NCI-H146 (cell line): ENCODE results near the gene TMEM120B.

ENCODE experiments used
- DNase-seq: peaks from one replicate; lab custom pipeline; 2025; lab: John Stamatoyannopoulos, UW

TMEM120B gene

DNA sequence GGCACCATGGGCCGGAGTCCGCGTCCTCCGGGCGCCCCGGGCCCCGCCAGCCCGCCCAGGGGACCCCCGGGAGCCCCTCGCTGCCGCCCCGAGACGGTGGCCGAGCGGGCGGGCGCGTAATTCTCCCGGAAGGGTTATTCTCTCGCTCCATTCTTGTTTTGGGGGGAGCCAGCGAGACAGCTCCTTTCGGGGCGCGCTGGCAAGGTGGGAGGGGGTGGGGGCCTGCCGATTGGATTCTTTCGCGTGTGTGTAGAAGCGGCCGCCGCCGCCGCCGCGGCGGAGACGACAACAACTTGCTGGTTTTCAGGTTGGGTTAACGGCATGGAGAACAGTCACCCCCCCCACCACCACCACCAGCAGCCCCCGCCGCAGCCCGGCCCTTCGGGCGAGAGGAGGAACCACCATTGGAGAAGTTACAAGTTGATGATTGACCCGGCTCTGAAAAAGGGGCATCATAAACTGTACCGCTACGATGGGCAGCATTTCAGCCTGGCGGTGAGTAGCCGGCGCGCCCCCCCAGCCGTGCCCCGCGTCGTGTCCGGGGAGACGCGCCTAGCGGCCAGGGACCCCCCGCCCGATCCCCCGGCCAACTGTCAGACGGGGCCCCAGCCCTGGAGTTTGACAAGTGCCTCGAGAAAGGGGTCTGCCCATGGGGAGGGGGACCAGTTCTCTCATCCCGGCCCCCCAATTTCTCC lies 92.0 kb downstream of the TMEM120B start:
- DNase-seq: peak; percentile 31

DNA sequence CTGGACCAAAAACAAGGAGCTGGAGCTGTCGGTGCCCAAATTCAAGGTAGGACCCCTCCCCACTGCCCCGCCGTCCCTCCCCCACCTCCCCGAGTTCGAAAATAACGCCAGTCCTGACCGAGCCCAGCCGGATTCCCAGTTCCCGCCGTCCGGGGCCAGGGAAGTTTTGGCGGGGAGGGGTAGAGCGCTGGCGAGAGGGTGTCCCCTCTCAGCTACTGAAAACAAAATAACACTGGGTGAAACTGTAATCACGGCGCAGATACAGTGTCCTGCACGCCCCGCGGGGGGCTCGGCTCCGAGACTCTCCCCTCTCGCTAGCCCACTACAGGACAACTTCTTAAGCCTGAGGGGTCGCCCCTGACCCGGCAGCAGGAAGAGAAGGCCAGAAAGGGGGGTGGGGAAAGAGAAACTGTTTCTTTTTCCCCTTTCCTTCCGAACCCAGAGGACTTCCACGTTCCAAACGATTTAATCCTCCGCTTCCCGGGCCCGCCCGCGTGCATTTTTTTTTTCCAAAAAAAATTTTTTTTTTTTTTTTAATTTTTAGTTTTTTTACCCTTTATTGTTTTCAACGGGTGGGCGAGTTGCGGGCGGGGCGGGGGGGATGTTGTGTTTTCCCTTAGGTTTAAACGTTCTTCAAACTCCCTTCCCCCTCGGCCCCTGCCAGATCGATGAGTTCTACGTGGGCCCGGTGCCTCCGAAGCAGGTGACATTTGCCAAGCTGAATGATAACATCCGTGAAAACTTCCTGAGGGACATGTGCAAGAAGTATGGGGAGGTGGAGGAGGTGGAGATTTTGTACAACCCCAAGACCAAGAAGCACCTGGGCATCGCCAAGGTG lies 92.8 kb downstream of the TMEM120B start:
- no peak for DNase-seq

DNA sequence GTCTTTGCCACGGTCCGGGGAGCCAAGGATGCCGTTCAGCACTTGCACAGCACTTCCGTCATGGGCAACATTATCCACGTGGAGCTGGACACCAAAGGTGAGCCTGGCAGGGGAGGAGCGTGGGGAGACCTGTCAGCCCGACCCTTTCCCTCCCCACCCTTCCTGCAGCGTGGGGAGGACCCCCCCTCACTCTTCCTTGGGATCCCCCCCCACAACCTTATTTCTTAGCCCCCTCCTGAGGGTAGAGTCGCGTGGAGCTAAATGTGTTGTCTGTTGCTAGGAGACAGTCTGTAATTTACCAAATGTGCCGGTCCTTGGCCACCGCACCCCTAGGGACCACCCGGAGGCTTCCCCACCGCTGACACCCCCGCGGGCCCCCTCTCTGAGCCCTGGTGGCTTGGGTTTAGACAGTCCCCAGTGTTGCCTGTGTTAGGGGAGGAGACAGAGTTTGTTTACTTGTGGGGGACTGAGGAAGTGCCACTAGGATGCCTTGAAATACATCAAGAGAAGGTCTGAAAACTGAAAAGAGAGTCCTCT lies 93.5 kb downstream of the TMEM120B start:
- DNase-seq: no peak

DNA sequence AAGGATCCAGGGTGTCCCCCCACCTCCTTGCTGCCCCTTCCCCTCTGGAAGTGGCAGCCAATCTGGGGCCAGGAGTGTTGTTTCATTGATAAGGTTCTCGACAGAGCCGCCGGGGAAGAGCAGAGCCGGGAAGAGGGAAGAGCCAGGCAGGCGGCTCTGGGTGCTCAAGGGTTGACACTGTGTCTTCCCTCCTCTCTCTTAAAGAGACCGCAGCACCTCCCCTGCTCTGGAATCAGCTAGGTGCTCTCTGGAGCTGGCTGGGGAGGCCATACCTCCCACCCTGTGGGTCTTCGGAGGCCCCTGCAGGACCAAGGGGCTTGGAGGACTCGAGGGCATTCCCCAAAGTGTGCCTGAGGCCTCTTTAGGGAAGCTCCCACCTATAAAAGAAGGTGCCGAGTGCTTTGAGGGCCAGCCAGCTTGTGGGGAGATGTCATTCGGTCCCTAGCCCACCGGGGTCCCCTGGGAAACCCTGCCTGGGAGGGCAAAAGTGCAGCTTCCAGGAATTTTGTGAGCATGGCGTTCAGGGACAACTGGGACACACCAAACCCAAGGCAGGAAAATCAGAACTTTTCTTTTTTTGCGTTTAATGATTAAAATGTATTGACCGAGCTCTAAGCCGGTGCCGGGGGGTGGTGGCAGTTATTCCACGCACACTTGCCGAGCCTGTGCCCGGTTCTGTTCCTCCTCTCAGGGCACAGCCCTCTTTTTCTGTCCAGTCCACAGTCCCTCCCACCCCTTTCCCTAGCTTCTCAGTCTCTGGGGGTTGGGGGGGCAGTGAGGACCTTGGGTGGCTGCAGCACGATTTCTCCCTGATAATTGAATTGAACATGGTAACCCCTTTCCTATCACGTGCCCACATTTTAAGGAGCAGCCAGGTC lies 94.2 kb downstream of the TMEM120B start:
- no peak for DNase-seq

DNA sequence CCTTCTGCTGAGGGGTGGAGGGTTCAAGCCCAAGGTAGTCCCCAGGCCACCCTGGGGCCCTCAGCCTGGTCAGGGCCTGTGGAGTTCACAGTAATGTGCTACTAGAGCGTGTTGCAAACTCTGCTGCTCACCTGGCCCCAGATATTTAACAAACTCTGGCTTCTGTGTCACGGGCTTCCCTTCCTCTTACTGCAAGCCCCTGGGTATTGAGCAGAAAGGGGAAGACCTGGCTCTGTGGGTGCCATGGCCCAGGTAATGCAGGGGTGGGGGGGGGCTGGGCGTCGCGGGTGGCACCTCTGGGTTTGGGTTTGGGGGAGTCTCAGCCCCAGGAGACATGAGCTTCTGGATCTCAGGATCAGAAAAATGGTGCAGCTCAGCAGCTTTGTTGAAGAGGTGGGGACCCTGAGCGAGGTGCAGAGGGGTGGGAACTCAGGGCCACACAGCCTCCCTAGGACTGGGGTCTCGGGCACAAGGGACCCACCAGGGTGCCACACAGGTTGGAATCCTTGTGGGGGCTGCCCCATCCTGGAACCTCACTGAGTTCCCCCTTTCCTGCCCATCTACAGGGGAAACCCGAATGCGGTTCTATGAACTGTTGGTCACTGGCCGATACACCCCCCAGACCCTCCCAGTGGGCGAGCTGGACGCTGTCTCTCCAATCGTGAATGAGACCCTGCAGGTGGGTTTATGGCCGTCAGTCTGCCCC lies 95.2 kb downstream of the TMEM120B start:
- no peak for DNase-seq

DNA sequence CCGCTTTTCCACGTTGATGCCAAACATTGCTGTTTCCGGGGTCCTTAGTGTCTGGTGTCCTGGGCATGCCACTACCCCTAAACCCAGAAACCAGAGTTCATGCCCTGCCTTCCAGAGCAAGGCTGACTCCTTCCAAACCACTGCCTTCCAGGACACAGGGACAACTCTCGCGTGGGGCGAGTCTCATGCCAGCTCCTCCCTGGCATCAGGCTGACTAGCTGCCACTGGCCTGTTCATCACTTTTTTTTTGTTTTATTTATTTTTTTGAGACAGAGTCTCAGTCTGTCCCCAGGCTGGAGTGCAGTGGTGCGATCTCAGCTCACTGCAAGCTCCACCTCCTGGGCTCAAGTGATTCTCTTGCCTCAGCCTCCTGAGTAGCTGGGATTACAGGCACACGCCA lies 96.1 kb downstream of the TMEM120B start:
- no peak for DNase-seq

DNA sequence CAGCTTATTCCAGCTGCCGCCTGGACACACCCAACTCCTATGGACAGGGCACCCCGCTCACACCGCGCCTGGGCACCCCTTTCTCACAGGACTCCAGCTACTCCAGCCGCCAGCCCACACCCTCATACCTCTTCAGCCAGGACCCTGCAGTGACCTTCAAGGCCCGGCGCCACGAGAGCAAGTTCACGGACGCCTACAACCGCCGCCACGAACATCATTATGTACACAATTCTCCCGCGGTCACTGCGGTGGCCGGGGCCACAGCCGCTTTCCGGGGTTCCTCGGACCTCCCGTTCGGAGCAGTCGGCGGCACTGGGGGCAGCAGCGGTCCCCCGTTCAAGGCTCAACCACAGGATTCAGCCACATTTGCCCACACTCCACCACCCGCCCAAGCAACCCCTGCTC lies 97.2 kb downstream of the TMEM120B start:
- no peak for DNase-seq

DNA sequence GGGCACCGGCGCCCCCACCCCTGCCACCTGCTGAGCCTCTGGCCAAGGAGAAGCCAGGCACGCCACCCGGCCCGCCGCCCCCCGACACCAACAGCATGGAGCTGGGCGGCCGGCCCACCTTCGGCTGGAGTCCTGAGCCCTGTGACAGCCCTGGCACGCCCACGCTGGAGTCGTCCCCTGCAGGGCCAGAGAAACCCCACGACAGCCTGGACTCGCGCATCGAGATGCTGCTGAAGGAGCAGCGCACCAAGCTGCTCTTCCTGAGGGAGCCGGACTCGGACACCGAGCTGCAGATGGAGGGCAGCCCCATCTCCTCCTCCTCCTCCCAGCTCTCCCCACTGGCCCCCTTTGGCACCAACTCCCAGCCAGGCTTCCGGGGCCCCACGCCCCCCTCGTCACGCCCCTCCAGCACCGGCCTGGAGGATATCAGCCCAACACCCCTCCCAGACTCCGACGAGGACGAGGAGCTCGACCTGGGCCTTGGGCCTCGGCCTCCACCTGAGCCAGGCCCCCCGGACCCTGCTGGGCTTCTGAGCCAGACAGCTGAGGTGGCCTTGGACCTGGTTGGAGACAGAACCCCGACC lies 97.8 kb downstream of the TMEM120B start:
- DNase-seq: no peak

DNA sequence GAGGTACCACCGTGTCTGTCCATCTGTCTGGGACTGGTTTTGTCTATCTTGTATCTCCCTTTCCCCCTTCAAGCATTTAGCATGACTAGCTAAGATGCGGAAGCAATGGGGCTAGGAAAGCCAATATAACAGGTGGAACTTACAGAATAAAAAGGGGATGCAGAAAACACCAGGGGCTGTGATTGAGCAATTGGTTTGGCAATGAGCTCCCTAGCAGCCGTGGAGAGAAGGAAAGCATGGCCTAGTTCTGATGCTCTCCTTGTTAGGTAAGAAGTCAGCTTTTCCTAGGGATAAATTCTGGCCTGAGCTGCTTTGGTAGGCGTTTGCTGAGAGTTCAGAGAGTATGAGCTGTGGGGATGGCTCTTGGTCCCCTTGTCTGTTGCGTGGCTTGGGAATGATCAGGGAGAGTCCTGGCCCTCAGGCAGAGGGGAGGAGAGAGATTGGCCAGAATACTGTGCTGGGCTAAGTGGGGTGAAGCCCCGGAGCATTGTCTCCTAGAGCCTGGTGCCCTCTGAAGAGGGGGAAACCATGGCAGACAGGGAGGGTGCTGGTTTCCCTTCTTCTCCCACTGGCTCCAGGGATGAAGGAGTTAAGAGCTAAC lies 98.4 kb downstream of the TMEM120B start:
- DNase-seq: no peak

DNA sequence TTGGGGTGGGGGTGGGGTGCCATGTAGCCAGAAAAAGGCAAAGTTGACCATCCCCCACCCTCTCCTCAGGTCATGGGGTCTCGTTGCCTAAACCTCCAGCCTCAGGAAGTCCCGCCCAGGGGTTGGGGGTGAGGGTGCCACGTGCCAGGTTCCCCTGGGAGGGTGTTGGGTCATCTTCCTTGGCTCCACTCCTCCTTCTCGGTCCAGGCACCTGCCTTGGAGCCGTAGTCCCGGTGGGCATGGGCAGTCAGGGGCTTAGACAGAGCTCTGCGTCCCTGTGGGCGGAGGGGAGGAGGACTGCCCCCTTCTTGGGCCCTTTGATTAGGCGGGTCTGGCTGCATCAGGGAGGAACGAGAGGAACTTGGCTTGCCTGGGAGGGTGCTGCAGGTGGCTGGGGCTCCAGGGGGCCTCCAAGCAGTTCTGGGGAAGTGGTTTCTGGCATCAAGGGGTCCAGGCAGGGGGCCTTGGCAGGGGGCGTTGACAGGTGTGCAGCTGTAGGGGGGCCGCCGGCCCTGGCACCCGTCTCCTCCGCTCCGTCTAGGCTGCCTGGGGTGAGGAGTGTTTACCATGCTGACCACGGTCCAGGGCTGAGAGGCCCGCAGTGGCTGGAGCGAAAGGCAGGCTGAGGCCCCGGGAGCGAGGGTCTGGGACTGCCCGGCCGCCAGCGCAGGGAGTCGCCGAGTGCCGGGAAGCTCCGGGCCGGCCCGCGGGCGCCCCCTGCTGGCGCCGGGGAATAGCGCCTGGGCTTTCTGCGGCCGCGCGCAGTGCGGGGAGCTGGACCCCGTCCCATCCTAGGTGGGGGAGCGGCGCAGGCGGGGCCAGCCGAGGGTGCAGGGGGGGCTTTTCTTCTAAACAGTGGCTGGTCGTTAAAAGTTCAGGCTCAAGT lies 99.1 kb downstream of the TMEM120B start:
- peak; percentile 89 for DNase-seq

DNA sequence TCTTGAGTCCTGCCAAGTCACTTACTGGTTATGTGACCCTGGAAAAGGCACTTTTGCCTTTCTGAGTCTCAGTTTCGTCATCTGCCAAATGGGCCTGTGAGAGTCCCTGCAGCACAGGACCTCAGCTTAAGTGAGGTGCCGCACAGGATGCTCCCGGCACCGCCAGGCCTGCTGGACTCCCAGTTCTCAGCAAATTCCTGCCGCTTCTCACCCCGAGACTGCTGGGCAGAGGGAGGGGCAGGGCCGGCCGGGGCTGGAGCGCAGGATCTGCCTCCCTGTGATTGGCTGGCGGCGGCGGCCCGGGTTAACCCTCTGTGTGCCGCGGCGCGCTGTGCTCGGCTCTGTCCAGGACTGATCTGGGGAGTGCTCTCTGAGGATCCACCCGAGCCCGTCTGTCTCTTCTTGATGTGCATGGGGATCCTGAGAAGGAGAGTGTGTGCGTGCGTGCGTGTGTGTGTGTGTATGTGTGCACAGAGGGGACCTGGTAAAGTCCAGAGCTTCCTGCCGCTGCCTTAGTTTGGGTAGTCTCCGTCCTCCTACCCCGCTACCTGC lies 99.8 kb downstream of the TMEM120B start:
- DNase-seq: no peak

DNA sequence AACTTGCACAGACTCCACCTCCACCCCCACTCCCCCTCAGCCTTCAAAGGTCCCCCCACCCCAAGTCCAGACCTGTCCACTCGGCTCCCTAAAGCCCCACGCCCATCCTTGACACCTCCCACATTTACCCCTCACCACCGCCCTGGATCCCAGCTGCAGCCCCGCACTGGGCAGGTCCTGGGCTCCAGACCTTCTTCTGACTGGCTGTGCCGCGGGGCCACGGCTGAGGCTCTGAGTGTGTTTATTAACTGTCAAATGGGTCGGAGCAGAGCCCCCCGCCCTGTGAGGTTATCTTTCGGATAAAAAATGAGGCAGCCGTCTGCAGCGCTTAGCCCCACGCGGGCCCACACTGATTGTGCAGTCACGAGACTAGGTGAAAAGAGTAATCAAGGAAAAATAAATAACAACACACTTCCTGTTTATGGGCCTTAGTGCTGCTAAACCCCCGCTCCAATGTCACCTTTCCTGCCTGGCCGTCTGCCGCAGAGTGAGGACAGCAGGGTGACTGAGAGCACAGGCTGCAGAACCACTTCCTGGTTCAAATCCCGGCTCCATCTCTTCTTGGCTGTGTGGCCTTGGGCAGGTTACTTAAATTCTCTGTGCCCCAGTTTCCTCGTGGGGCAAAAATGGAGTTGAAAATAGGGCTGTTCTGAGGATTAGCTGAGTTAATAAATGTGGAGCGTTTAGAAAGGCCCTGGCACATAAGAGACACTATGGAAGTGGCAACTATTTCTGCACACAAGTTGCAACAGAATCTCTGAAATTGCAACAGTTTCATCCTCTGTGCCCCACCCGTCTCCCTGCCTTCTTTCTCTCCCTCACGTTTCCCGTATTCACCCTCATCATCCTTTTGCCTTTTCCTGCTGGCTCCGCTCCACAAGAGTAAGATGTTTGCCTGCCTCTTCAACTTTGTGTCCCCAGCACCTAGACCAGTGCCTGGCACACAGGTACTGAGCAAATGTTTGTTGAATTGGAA lies 100.7 kb downstream of the TMEM120B start:
- DNase-seq: no peak

DNA sequence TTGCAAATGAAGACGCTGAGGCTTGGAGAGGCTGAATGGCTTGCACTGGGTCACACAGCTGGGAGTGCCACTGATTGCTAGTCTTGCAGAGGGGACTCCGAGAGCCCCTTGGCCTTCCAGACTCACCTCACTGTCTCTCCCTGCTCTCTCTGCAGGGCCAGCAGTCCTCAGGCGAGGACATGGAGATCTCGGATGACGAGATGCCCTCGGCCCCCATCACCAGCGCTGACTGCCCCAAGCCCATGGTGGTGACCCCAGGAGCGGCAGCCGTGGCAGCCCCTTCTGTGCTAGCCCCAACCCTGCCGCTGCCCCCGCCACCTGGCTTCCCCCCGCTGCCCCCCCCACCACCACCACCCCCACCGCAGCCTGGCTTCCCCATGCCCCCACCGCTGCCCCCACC lies 101.4 kb downstream of the TMEM120B start:
- DNase-seq: no peak

DNA sequence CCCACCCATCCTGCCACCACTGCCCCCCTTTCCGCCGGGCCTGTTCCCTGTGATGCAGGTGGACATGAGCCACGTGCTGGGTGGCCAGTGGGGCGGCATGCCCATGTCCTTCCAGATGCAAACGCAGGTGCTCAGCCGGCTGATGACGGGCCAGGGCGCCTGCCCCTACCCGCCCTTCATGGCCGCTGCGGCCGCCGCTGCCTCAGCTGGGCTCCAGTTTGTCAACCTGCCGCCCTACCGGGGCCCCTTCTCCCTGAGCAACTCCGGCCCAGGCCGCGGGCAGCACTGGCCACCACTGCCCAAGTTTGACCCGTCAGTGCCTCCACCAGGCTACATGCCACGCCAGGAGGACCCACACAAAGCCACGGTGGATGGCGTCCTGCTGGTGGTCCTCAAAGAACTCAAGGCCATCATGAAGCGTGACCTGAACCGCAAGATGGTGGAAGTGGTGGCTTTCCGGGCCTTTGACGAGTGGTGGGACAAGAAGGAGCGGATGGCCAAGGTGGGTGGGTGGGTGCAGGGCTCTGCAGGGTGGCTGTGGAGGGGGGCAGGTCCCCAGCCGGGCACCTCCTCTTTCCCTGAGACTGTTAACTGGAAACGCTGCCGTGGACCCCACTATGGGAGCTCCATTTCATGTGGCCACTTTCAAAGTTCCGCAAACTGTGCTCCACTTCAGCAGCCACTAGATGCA lies 102.0 kb downstream of the TMEM120B start:
- DNase-seq: no peak

DNA sequence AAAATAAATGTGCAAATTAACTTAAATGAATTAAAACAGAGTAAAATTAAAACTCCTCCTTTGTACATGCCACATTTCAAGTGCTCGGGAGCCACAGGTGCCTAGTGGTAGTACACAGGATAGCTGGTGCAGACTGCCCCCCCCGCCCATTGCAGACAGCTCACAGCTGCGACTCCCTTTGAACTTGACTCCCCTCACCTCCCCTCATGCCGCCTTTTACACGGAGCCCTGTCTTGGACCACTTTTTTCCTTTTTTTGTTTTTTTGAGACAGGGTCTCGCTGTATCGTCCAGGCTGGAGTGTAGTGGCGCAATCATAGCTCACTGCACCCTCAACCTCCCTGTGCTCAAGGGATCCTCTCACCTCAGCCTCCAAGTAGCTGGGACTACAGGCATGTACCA lies 102.7 kb downstream of the TMEM120B start:
- no peak for DNase-seq

DNA sequence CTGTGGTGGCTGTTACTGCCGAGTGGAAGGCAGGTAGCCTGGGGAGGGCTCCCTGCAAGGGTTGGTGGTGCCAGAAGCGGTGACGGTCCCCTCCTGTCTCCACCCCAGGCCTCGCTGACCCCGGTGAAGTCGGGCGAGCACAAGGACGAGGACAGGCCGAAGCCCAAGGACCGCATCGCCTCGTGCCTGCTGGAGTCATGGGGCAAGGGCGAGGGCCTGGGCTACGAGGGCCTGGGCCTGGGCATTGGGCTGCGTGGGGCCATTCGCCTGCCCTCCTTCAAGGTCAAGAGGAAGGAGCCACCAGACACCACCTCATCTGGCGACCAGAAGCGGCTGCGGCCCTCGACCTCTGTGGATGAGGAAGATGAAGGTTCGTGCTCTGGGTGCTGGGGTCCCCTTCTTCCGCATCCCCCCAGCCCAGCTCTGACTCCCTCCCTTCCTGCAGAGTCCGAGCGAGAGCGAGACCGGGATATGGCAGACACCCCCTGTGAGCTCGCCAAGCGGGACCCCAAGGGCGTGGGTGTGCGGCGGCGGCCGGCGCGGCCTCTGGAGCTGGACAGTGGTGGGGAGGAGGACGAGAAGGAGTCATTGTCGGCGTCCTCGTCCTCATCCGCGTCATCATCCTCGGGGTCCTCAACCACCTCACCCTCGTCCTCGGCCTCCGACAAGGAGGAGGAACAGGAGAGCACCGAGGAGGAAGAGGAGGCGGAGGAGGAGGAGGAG lies 104.5 kb downstream of the TMEM120B start:
- no peak for DNase-seq

DNA sequence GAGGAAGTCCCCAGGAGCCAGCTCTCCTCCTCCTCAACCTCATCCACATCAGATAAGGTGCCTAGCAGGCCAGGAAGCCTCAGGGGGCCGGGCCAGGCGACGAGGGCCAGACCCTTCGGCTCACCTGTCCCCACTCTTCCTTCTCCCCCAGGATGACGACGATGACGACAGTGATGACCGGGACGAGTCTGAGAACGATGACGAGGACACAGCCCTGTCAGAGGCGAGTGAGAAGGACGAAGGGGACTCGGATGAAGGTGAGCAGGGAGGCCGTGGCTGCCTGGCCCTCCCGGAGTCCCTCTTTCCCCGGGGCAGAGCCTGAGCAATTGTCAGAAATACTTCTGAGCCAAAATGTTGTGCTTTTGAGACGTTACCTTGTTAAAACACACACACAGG lies 105.1 kb downstream of the TMEM120B start:
- DNase-seq: no peak
